ENCODE measurements around the gene TNS3. TPM values are rescaled to one million over a fixed set of nuclear protein-coding genes. Genes with fewer than 3 reads are reported as not detected.
A peak's percentile ranks its signal among the peaks of the same experiment; 100 is the strongest.
"Not testable (repeated sequence)": the region's sequence is repeated elsewhere in the genome, so short reads cannot be mapped to it uniquely, and the experiment has no call there.

Gene TNS3
- total RNA-seq, 4 donors from 2014 or later, result 70.9 to 112 (median 98.6) TPM

- no peak for TF ChIP-seq CTCF (IDR thresholded peaks at IDR 0.05)
- DNase-seq (ENCODE audit: low spot score), result no peak
- ATAC-seq (ENCODE audit: low FRiP score), result peak; percentile 21
Measured at GRCh38 chr7:47266799-47267198, 315.1 kb downstream of the TNS3 start.

GRCh38 chr7:47266131-47266706, 315.7 kb downstream of the TNS3 start:
- TF ChIP-seq CTCF (IDR thresholded peaks at IDR 0.05), result peak in 2 of 3 donors; percentile 70 to 78
- ATAC-seq (ENCODE audit: low FRiP score) (peak; percentile 82), DNase-seq (ENCODE audit: low spot score) (no peak)

- no peak for TF ChIP-seq CTCF (IDR thresholded peaks at IDR 0.05)
- ATAC-seq (ENCODE audit: low FRiP score), result no peak
- no peak for DNase-seq (ENCODE audit: low spot score)
Measured at GRCh38 chr7:47265621-47266020, 316.3 kb downstream of the TNS3 start.

GRCh38 chr7:47264021-47264651, 317.8 kb downstream of the TNS3 start:
- no peak for TF ChIP-seq CTCF (IDR thresholded peaks at IDR 0.05)
- no peak for ATAC-seq (ENCODE audit: low FRiP score)
- DNase-seq (ENCODE audit: low spot score), result no peak

GRCh38 chr7:47262881-47263280, 319.0 kb downstream of the TNS3 start:
- TF ChIP-seq CTCF (IDR thresholded peaks at IDR 0.05), result no peak
- DNase-seq (ENCODE audit: low spot score), result no peak
- no peak for ATAC-seq (ENCODE audit: low FRiP score)

- not testable (repeated sequence) for DNase-seq (ENCODE audit: low spot score); ATAC-seq (ENCODE audit: low FRiP score)
Measured at GRCh38 chr7:47262160-47262559, 319.8 kb downstream of the TNS3 start.

- no peak for TF ChIP-seq CTCF (IDR thresholded peaks at IDR 0.05)
- DNase-seq (ENCODE audit: low spot score), result no peak
- no peak for ATAC-seq (ENCODE audit: low FRiP score)
Measured at GRCh38 chr7:47260270-47260669, 321.6 kb downstream of the TNS3 start.

Data from omental fat pad (tissue), 4 donors.